H9 (cell line): ENCODE data around the gene HSPG2. TPM values are rescaled to one million over a fixed set of nuclear protein-coding genes. Genes with fewer than 3 reads are reported as not detected.

Source experiments
- DNase-seq: peaks from one replicate; pipeline ENCODE4 v3.0.0-alpha.2; 2017
- H2AFZ ChIP-seq: one replicate; pipeline ENCODE4 v1.6.1; 2013; ENCODE audit warnings: mild to moderate bottlenecking, low read length, control low read depth, moderate library complexity
- H2AK5ac ChIP-seq: 2 replicates; pipeline ENCODE4 v1.6.1; 2013; ENCODE audit warnings: low read length, control low read depth, mixed read lengths; ENCODE audit not compliant: insufficient read length
- H2BK120ac ChIP-seq: one replicate; pipeline ENCODE4 v1.6.1; 2013; ENCODE audit warnings: low read depth, mild to moderate bottlenecking, low read length, control low read depth, inconsistent platforms; ENCODE audit not compliant: poor library complexity, severe bottlenecking
- H2BK12ac ChIP-seq: 2 replicates; pipeline ENCODE4 v1.6.1; 2013; ENCODE audit warnings: low read length, control low read depth, mixed read lengths, low read depth; ENCODE audit not compliant: insufficient read length
- H2BK15ac ChIP-seq: 2 replicates; pipeline ENCODE4 v1.6.1; 2013; ENCODE audit warnings: low read depth, low read length, control low read depth
- H2BK20ac ChIP-seq: one replicate; pipeline ENCODE4 v1.6.1; 2013; ENCODE audit warnings: low read depth, mild to moderate bottlenecking, low read length, control low read depth, inconsistent platforms; ENCODE audit not compliant: poor library complexity, severe bottlenecking
- H2BK5ac ChIP-seq: 2 replicates; pipeline ENCODE4 v1.6.1; 2013; ENCODE audit warnings: low read length, control low read depth, mixed read lengths; ENCODE audit not compliant: insufficient read length
- H3K14ac ChIP-seq: 2 replicates; pipeline ENCODE4 v1.6.1; 2013; ENCODE audit warnings: low read length, control low read depth; ENCODE audit not compliant: insufficient read depth
- H3K18ac ChIP-seq: 2 replicates; pipeline ENCODE4 v1.6.1; 2013; ENCODE audit warnings: low read depth, mild to moderate bottlenecking, mixed read lengths, low read length, control low read depth; ENCODE audit not compliant: insufficient read length
- H3K23ac ChIP-seq: 2 replicates; pipeline ENCODE4 v1.6.1; 2013; ENCODE audit warnings: low read length, control low read depth, mixed read lengths, low read depth; ENCODE audit not compliant: insufficient read length
- H3K23me2 ChIP-seq: 2 replicates; pipeline ENCODE4 v1.6.1; 2013; ENCODE audit warnings: low read depth, mild to moderate bottlenecking, mixed read lengths, low read length, control low read depth; ENCODE audit not compliant: insufficient read length, poor library complexity, severe bottlenecking
- H3K27ac ChIP-seq: 2 replicates; pipeline ENCODE4 v1.5.1; 2013; ENCODE audit warnings: low read length, control low read depth, mixed read lengths, low read depth; ENCODE audit not compliant: insufficient read length
- H3K27me3 ChIP-seq: 2 replicates; pipeline ENCODE4 v1.6.1; 2013; ENCODE audit warnings: low read length, control low read depth, inconsistent platforms; ENCODE audit not compliant: insufficient read depth
- H3K4ac ChIP-seq: 2 replicates; pipeline ENCODE4 v1.6.1; 2013; ENCODE audit warnings: low read depth, mild to moderate bottlenecking, control low read depth, inconsistent platforms, low read length, moderate library complexity
- H3K4me1 ChIP-seq: 2 replicates; pipeline ENCODE4 v1.6.1; 2013; ENCODE audit warnings: low read length, control low read depth, inconsistent platforms; ENCODE audit not compliant: insufficient read depth
- H3K4me2 ChIP-seq: 2 replicates; pipeline ENCODE4 v1.6.1; 2013; ENCODE audit warnings: low read length, control low read depth, mixed read lengths; ENCODE audit not compliant: insufficient read length, insufficient read depth
- H3K56ac ChIP-seq: 2 replicates; pipeline ENCODE4 v1.6.1; 2013; ENCODE audit warnings: low read depth, mild to moderate bottlenecking, mixed read lengths, low read length, control low read depth; ENCODE audit not compliant: insufficient read length
- H3K79me1 ChIP-seq: 2 replicates; pipeline ENCODE4 v1.6.1; 2013; ENCODE audit warnings: low read depth, mild to moderate bottlenecking, moderate library complexity, low read length, control low read depth, inconsistent platforms; ENCODE audit not compliant: insufficient read depth, poor library complexity, severe bottlenecking
- H3K79me2 ChIP-seq: 2 replicates; pipeline ENCODE4 v1.6.1; 2013; ENCODE audit warnings: low read length, control low read depth, inconsistent platforms; ENCODE audit not compliant: insufficient read depth
- H3K9ac ChIP-seq: 2 replicates; pipeline ENCODE4 v1.6.1; 2013; ENCODE audit warnings: low read length, control low read depth, mixed read lengths; ENCODE audit not compliant: insufficient read length; ENCODE audit errors: extremely low read depth
- H3K9me3 ChIP-seq: one replicate; pipeline ENCODE4 v1.6.1; 2013; ENCODE audit warnings: low read depth, low read length, inconsistent platforms; ENCODE audit not compliant: control insufficient read depth
- H3T11ph ChIP-seq: one replicate; pipeline ENCODE4 v1.6.1; 2013; ENCODE audit warnings: mild to moderate bottlenecking, low read length, control low read depth, inconsistent platforms
- H4K20me1 ChIP-seq: one replicate; pipeline ENCODE4 v1.6.1; 2013; ENCODE audit not compliant: control insufficient read depth, insufficient read length, insufficient read depth
- H4K5ac ChIP-seq: 2 replicates; pipeline ENCODE4 v1.6.1; 2013; ENCODE audit warnings: low read depth, mild to moderate bottlenecking, mixed read lengths, low read length, control low read depth; ENCODE audit not compliant: insufficient read length
- H4K8ac ChIP-seq: replicated peaks from 2 replicates; pipeline ENCODE4 v1.6.1; 2013; ENCODE audit warnings: low read length, control low read depth, mixed read lengths, low read depth; ENCODE audit not compliant: insufficient read length
- H4K91ac ChIP-seq: 2 replicates; pipeline ENCODE4 v1.6.1; 2013; ENCODE audit warnings: low read depth, mild to moderate bottlenecking, moderate library complexity, mixed read lengths, low read length, control low read depth; ENCODE audit not compliant: insufficient read length
- H3K27ac Mint-ChIP-seq, 3 experiments: 2 replicates in 2 of 3; 3 replicates in 1 of 3; pipeline ENCODE4 v1.8.0; 2020 to 2021; ENCODE audit warnings: mixed read lengths in 3 of 3, mild to moderate bottlenecking in 1 of 3, moderate library complexity in 1 of 3
- H3K27me3 Mint-ChIP-seq: 2 replicates; pipeline ENCODE4 v1.8.0; 2021; ENCODE audit warnings: low read depth, mild to moderate bottlenecking, moderate library complexity, mixed read lengths
- H3K36me3 Mint-ChIP-seq, 3 experiments: 2 replicates in 2 of 3; 3 replicates in 1 of 3; pipeline ENCODE4 v1.8.0; 2020 to 2021; ENCODE audit warnings: low read depth in 3 of 3, mixed read lengths in 3 of 3; ENCODE audit not compliant: insufficient read depth in 1 of 3
- H3K4me1 Mint-ChIP-seq, 2 experiments: 2 replicates each; pipeline ENCODE4 v1.8.0; 2020; ENCODE audit warnings: mixed read lengths in 2 of 2
- H3K4me3 Mint-ChIP-seq, 2 experiments: 2 replicates in 1 of 2; 3 replicates in 1 of 2; pipeline ENCODE4 v1.8.0; 2020 to 2021; ENCODE audit warnings: mild to moderate bottlenecking in 2 of 2, mixed read lengths in 2 of 2, moderate library complexity in 1 of 2
- H3K9me3 Mint-ChIP-seq, 2 experiments: 2 replicates in 1 of 2; 3 replicates in 1 of 2; pipeline ENCODE4 v1.8.0; 2020; ENCODE audit warnings: mild to moderate bottlenecking in 2 of 2, mixed read lengths in 2 of 2, moderate library complexity in 1 of 2
- WGBS: extraction: QIAGEN DNeasy Blood & Tissue Kit; methylation state at CpG from one replicate; pipeline ENCODE4 v1.1.7; 2013; ENCODE audit warnings: missing lambda C conversion rate, low lambda C conversion rate, mixed read lengths; ENCODE audit not compliant: insufficient read length; ENCODE audit errors: extremely low coverage; 5-methylcytosine and 5-hydroxymethylcytosine counted together
- total RNA-seq: library from RNA; stranded (reverse); gene quantifications from 2 replicates; pipeline ENCODE4 v1.2.1, GENCODE V29; 2021
- TF ChIP-seq, protein P1 (sequence below): fragments of 200-600 bp; sonication (generic); conservative IDR thresholded peaks from 3 replicates; pipeline ENCODE4 v1.8.0; 2021; ENCODE audit warnings: antibody characterized with exemption, mild to moderate bottlenecking

HSPG2 gene
- total RNA-seq, 1 experiment from 2014 or later: 90.0 TPM

DNA sequence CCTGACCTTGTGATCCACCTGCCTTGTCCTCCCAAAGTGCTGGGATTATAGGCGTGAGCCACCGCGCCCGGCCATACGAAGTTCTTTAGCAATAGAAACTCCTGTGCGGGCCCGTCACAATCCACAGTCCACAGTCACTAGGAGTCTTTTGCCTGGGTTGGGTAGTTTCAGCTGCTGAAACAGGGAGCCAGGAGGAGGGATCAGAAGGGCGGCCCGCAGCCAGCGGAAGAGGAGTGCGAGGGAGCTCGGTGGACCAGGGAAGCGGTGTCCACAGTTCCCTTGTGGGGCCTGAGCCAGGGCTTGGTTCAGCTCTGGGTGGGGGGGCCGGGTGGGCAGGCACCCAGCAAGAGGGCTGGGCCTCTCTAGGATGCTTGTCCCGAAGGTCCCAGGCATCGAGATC lies 17.9 kb upstream of the HSPG2 start:
- H2AFZ ChIP-seq: no peak overlapping the region
- H3K27ac ChIP-seq: no peak overlapping the region

More for the DNA sequence above, 17.9 kb upstream of the HSPG2 start:
- H3K79me2 ChIP-seq: no peaks in the 10 kb centered on the region
- H3K9me3 ChIP-seq: no peaks in the 10 kb centered on the region
- H4K5ac ChIP-seq: no peak overlapping the region
- no peak overlapping the region for H3K56ac ChIP-seq
- Mint-ChIP-seq H3K36me3 (no peaks in the 10 kb centered on the region), H3K9me3 (no peaks in the 10 kb centered on the region), H3K4me1 (peaks cover 28 to 30% of the 10 kb centered on the region in 2 experiments), H3K27me3 (no peaks in the 10 kb centered on the region; the same call in none of the 2 replicates), H3K4me3 (no peak overlapping the region), H3K27ac (no peak overlapping the region)
- H3K4me2 ChIP-seq: no peak overlapping the region
- no peak overlapping the region for H3K14ac ChIP-seq
- H4K20me1 ChIP-seq: no peaks in the 10 kb centered on the region
- H3K23me2 ChIP-seq: no peaks in the 10 kb centered on the region
- no peak overlapping the region for H2BK5ac ChIP-seq
- H3K4ac ChIP-seq: no peak overlapping the region
- H2BK12ac ChIP-seq: no peak overlapping the region
- no peak overlapping the region for H3K23ac ChIP-seq
- H4K8ac ChIP-seq: no peak overlapping the region
- no CpG with 5 or more reads among the region's 16 CpGs for WGBS
- no peaks in the 10 kb centered on the region for H3K27me3 ChIP-seq
- H3K9ac ChIP-seq: no peak overlapping the region
- H3K79me1 ChIP-seq: no peaks in the 10 kb centered on the region
- no peak for DNase-seq
- H2BK20ac ChIP-seq: no peak overlapping the region
- TF ChIP-seq, protein P1, sequence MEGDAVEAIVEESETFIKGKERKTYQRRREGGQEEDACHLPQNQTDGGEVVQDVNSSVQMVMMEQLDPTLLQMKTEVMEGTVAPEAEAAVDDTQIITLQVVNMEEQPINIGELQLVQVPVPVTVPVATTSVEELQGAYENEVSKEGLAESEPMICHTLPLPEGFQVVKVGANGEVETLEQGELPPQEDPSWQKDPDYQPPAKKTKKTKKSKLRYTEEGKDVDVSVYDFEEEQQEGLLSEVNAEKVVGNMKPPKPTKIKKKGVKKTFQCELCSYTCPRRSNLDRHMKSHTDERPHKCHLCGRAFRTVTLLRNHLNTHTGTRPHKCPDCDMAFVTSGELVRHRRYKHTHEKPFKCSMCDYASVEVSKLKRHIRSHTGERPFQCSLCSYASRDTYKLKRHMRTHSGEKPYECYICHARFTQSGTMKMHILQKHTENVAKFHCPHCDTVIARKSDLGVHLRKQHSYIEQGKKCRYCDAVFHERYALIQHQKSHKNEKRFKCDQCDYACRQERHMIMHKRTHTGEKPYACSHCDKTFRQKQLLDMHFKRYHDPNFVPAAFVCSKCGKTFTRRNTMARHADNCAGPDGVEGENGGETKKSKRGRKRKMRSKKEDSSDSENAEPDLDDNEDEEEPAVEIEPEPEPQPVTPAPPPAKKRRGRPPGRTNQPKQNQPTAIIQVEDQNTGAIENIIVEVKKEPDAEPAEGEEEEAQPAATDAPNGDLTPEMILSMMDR: no peak
- H2BK15ac ChIP-seq: no peak overlapping the region
- H3K4me1 ChIP-seq: peaks cover 4% of the 10 kb centered on the region; the same call in 1 of the 2 replicates
- H3T11ph ChIP-seq: no peak overlapping the region
- no peak overlapping the region for H2BK120ac ChIP-seq
- no peak overlapping the region for H2AK5ac ChIP-seq
- H4K91ac ChIP-seq: no peak overlapping the region
- H3K18ac ChIP-seq: no peak overlapping the region
